GM12891 (cell line): Measurements from ENCODE around the gene FAM83D.
A peak's percentile ranks its signal among the peaks of the same experiment; 100 is the strongest.

ENCODE experiments used
- DNase-seq: peaks from one replicate; pipeline ENCODE4 v3.0.0; 2011; ENCODE audit warnings: low spot score; ENCODE audit not compliant: insufficient read length
- FAIRE-seq: peaks from 2 replicates; lab custom pipeline; 2011; peaks lifted over from hg19 to GRCh38; lab: Jason Lieb, UNC
- PAX5 ChIP-seq: IDR thresholded peaks from 2 replicates; pipeline ENCODE4 v1.6.1; 2011; ENCODE audit warnings: low read length, moderate library complexity, mild to moderate bottlenecking; ENCODE audit not compliant: insufficient read depth, severe bottlenecking
- POLR2A ChIP-seq: IDR thresholded peaks from 2 replicates; pipeline ENCODE4 v1.6.1; 2011; ENCODE audit warnings: low read depth, low read length, control low read depth
- POLR2AphosphoS5 ChIP-seq: IDR thresholded peaks from 2 replicates; pipeline ENCODE4 v1.6.1; 2011; ENCODE audit warnings: low read depth, low read length, control low read depth
- POU2F2 ChIP-seq: IDR thresholded peaks from 2 replicates; pipeline ENCODE4 v1.6.1; 2011; ENCODE audit warnings: low read depth, mild to moderate bottlenecking, control low read depth, low read length, moderate library complexity
- SPI1 ChIP-seq: IDR thresholded peaks from 2 replicates; pipeline ENCODE4 v1.6.1; 2011; ENCODE audit warnings: low read depth, low read length, control low read depth
- TAF1 ChIP-seq: IDR thresholded peaks from 2 replicates; pipeline ENCODE4 v1.6.1; 2011; ENCODE audit warnings: low read depth, low read length, control low read depth

FAM83D gene

GRCh38 chr20:38888059-38888831, 38.0 kb upstream of the FAM83D start:
- TF ChIP-seq POLR2AphosphoS5 (no peak), TAF1 (no peak), POLR2A (no peak), SPI1 (no peak)
- DNase-seq (no peak), FAIRE-seq (no peak)

GRCh38 chr20:38889050-38889449, 37.2 kb upstream of the FAM83D start:
- FAIRE-seq (no peak), DNase-seq (no peak)
- no peak for TF ChIP-seq TAF1
- no peak for TF ChIP-seq PAX5
- TF ChIP-seq SPI1: no peak
- TF ChIP-seq POLR2A: no peak
- no peak for TF ChIP-seq POU2F2
- TF ChIP-seq POLR2AphosphoS5: no peak

GRCh38 chr20:38889792-38890496, 36.3 kb upstream of the FAM83D start:
- DNase-seq (no peak), FAIRE-seq (peak; percentile 54)
- TF ChIP-seq POLR2A: no peak
- TF ChIP-seq POU2F2: no peak
- TF ChIP-seq POLR2AphosphoS5: no peak
- TF ChIP-seq PAX5: no peak
- no peak for TF ChIP-seq SPI1
- no peak for TF ChIP-seq TAF1

GRCh38 chr20:38890497-38890818, 35.8 kb upstream of the FAM83D start:
- FAIRE-seq (no peak), DNase-seq (no peak)
- TF ChIP-seq POLR2A (no peak), POLR2AphosphoS5 (no peak), PAX5 (no peak), TAF1 (no peak), POU2F2 (no peak), SPI1 (no peak)

DNA sequence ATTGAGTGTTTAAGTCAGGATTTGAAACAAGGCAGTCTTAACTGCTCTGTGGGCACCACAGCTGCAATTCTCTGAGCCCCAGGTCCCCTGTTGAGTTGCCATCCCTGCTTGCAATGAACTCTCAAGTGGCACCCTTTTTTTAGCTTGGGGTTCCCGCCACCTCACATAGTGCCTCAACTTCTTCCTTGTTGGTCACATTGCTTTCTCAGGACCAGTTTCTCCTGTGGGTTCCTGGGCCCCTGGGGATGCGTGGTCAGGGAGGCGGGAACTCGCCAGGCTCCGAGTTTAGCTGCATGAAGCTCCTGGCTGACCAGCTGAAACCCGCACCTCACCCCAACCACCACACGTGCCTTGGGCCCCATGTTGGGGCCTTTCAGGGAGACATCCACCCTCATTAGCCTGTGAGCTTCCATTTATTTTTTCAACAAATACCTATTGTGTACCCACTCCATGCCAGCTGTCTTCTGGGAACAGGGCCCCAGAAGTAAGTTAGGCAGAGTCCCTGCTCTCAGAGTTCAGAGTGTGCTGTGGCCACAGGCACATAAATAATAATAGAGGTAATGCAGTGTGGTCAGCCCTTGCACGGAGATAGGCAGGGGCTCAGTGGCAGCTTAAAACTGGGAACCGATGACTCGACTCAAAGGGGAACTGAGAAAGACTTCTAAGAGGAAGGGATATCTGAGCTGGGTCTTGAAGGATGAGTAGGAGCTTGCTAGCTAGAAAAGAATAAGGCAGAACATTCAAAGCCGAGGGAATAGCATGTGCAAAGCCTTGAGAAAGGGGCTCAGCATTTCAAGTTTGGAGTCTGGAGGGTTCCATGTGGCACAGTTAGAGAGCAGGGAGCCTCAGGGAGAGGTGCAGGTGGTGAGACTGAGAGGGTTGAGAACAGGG, 33.9 kb upstream of the FAM83D start:
- TF ChIP-seq POU2F2: peak; percentile 52; the same call in 1 of the 2 replicates
- no peak for TF ChIP-seq POLR2AphosphoS5
- TF ChIP-seq TAF1: 0 out of 2 replicates have a peak, but pooled peaks have one; percentile 17
- TF ChIP-seq PAX5: no peak
- TF ChIP-seq POLR2A: no peak
- TF ChIP-seq SPI1: peak; percentile 98
- peak; percentile 77 for FAIRE-seq
- peak; percentile 41 for DNase-seq

GRCh38 chr20:38893056-38893564, 33.1 kb upstream of the FAM83D start:
- no peak for DNase-seq
- peak; percentile 77 for FAIRE-seq
- TF ChIP-seq POLR2A (no peak), SPI1 (0 out of 2 replicates have a peak, but pooled peaks have one; percentile 57)

GRCh38 chr20:38893565-38894090, 32.6 kb upstream of the FAM83D start:
- DNase-seq: peak; percentile 88
- FAIRE-seq: peak; percentile 96
- TF ChIP-seq POU2F2 (0 out of 2 replicates have a peak, but pooled peaks have one; percentile 68), POLR2AphosphoS5 (no peak), PAX5 (peak; percentile 35)

- TF ChIP-seq POLR2A (no peak), POU2F2 (no peak), SPI1 (no peak), TAF1 (no peak), POLR2AphosphoS5 (no peak), PAX5 (no peak)
- DNase-seq (no peak), FAIRE-seq (peak; percentile 38)
Measured at GRCh38 chr20:38894091-38894847, 31.9 kb upstream of the FAM83D start.
